GM21526 (cell line): ENCODE data around the gene COX7B.
"Not testable (repeated sequence)": the region's sequence is repeated elsewhere in the genome, so short reads cannot be mapped to it uniquely, and the experiment has no call there.

Experiments
- ATAC-seq: cut with Tn5 transposase; IDR thresholded peaks from one replicate; pipeline ENCODE4 v1.9.1; 2021; ENCODE audit warnings: moderate library complexity; ENCODE audit not compliant: unreplicated experiment, low FRiP score

Gene COX7B

GRCh38 chrX:77938083-77938680 is 38.9 kb downstream of the COX7B start:
- no peak for ATAC-seq

- ATAC-seq, result not testable (repeated sequence)
Observed at GRCh38 chrX:77945031-77945430, 45.8 kb downstream of the COX7B start.

DNA sequence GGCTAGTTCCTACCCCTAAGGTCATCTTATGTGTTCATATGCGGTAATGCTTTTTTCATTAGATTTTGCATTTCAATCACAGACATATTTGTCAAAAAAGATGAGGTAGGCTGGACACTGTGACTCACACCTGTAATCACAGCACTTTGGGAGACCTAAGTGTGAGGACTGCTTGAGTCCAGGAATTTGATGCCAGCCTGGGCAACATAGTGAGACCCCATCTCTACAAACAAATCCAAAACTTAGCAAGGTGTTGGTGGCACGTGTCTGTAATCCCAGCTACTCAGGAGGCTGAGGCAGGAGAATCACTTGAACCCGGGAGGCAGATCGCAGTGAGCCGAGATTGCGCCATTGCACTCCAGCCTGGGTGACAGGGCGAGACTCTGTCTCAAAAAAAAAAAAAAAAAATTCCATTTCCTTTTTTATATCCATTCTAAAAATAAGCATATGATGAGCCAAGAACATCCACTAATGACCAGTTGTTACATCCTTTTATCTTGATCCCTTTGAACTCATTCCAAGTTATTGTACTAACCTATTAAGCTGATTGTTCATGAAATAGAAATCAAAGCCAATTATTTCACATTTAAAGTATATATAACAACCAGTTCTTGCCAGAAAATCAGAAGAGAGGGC is 46.8 kb downstream of the COX7B start:
- ATAC-seq, result no peak

GRCh38 chrX:77946571-77946970 is 47.3 kb downstream of the COX7B start:
- no peak for ATAC-seq

GRCh38 chrX:77949840-77950239 is 50.6 kb downstream of the COX7B start:
- ATAC-seq, result no peak

GRCh38 chrX:77952173-77952572 is 52.9 kb downstream of the COX7B start:
- ATAC-seq, result no peak

DNA sequence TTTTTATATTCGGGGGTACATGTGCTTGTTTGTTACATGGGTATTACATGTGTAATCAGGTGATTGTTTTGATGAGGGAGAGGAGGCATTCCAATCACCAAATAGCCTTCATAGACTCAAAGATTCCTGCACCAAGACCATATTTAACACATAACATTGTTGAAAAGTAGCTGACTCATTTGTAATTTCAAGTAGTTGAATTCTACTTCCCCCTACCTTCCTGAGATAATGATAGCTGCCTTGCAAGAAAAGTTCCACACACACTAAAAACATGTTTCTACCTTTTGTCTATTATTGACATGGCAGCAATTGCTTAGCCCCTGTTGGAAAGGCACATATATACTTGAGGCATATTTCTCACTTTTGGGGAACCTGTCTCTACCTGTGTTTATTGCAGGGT is 54.0 kb downstream of the COX7B start:
- ATAC-seq, result no peak

DNA sequence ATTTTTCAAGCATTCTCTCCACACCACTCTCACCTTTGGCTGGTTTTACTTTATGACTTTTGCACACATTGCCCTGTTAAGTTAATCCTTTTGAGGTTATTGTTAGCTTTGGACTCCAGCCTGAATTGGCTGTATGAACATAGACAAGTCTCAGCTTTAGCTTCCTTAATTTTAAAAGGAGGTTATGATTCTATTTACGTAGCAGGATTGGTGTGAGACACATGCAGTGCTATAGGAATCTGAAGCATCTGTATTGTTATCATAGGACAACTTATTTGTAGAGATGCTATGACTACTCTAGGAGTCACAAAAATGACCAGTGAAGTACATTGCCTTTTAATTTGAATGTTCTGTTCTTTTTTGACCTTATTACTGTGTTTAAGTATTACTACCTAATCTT is 54.4 kb downstream of the COX7B start:
- no peak for ATAC-seq
